Smooth muscle cell (in vitro differentiated cells): ENCODE measurements around the gene TFAP2A. TPM values are rescaled to one million over a fixed set of nuclear protein-coding genes. Genes with fewer than 3 reads are reported as not detected.

Experiments used
- DNase-seq: peaks from one replicate; lab custom pipeline; 2025; ENCODE audit not compliant: unreplicated experiment; lab: John Stamatoyannopoulos, UW
- H2AFZ ChIP-seq: fragments of 200-600 bp; sonication (generic); 2 replicates; pipeline ENCODE4 v1.6.0; 2016; ENCODE audit warnings: antibody characterized with exemption, low read depth, mild to moderate bottlenecking
- H3F3A ChIP-seq: fragments of 200-600 bp; sonication (generic); 2 replicates; pipeline ENCODE4 v1.6.0; 2017; ENCODE audit warnings: antibody characterized with exemption, low read depth
- H3K27ac ChIP-seq: fragments of 200-600 bp; sonication (generic); 2 replicates; pipeline ENCODE4 v1.5.1; 2016; ENCODE audit warnings: low read depth, mild to moderate bottlenecking
- H3K27me3 ChIP-seq: fragments of 200-600 bp; sonication (generic); 2 replicates; pipeline ENCODE4 v1.6.1; 2016; ENCODE audit warnings: low read depth, mild to moderate bottlenecking
- H3K36me3 ChIP-seq: fragments of 200-600 bp; sonication (generic); 2 replicates; pipeline ENCODE4 v1.5.1; 2016; ENCODE audit warnings: low read depth
- H3K4me1 ChIP-seq: fragments of 200-600 bp; sonication (generic); 2 replicates; pipeline ENCODE4 v1.5.1; 2016; ENCODE audit warnings: low read depth
- H3K4me2 ChIP-seq: fragments of 200-600 bp; sonication (generic); 2 replicates; pipeline ENCODE4 v1.6.0; 2016; ENCODE audit warnings: mild to moderate bottlenecking
- H3K4me3 ChIP-seq: fragments of 200-600 bp; sonication (generic); 2 replicates; pipeline ENCODE4 v1.5.1; 2016; ENCODE audit warnings: mild to moderate bottlenecking
- H3K79me2 ChIP-seq: fragments of 200-600 bp; sonication (generic); 2 replicates; pipeline ENCODE4 v1.6.0; 2016; ENCODE audit warnings: low read depth, mild to moderate bottlenecking
- H3K9ac ChIP-seq: fragments of 200-600 bp; sonication (generic); 2 replicates; pipeline ENCODE4 v1.6.0; 2016; ENCODE audit warnings: low read depth
- H3K9me3 ChIP-seq: fragments of 200-600 bp; sonication (generic); replicated peaks from 2 replicates; pipeline ENCODE4 v1.5.1; 2016; ENCODE audit warnings: low read depth
- H4K20me1 ChIP-seq: fragments of 200-600 bp; sonication (generic); 2 replicates; pipeline ENCODE4 v1.6.0; 2016; ENCODE audit warnings: low read depth
- CTCF ChIP-seq: fragments of 200-600 bp; sonication (generic); IDR thresholded peaks from 2 replicates; pipeline ENCODE4 v1.5.1; 2017; ENCODE audit warnings: borderline replicate concordance, mild to moderate bottlenecking, antibody characterized with exemption; ENCODE audit not compliant: insufficient read depth, poor library complexity, severe bottlenecking
- WGBS: methylation state at CpG from one replicate; pipeline ENCODE4 v1.1.7; 2016; ENCODE audit warnings: low lambda C conversion rate; 5-methylcytosine and 5-hydroxymethylcytosine counted together
- polyA plus RNA-seq: library from polyadenylated mRNA; unstranded; fragments of >200 nt; fragmentation: Nextera tagmentation; extraction: Ambion mirVana; gene quantifications from 2 replicates; pipeline ENCODE4 v1.2.1, GENCODE V29; 2016
- total RNA-seq: library from RNA; depleted of rRNA; stranded (reverse); fragments of >200 nt; gene quantifications from 2 replicates; pipeline ENCODE4 v1.2.3, GENCODE V29; 2014

Gene TFAP2A
- total and polyA plus RNA-seq, 2 experiments from 2014 or later, result 10.1 to 13.6 TPM

GRCh38 chr6:10434235-10434634 lies 19.4 kb upstream of the TFAP2A start:
- TF ChIP-seq CTCF, result no peak
- Histone ChIP-seq H2AFZ (peak overlapping the region; percentile 34), H4K20me1 (no peaks in the 10 kb centered on the region), H3K9ac (peak overlapping the region; percentile 45), H3K9me3 (no peaks in the 10 kb centered on the region), H3K27me3 (no peaks in the 10 kb centered on the region), H3K27ac (peak overlapping the region; percentile 79), H3K4me2 (peak overlapping the region; percentile 61), H3F3A (no peaks in the 10 kb centered on the region), H3K4me1 (no peaks in the 10 kb centered on the region), H3K79me2 (no peaks in the 10 kb centered on the region), H3K36me3 (no peaks in the 10 kb centered on the region), H3K4me3 (no peak overlapping the region)
- no peak for DNase-seq
- WGBS, result 55% methylated on average over 4 of the region's 4 CpGs

GRCh38 chr6:10433322-10433721 lies 18.4 kb upstream of the TFAP2A start:
- H3K4me2 ChIP-seq, result no peak overlapping the region
- no peaks in the 10 kb centered on the region for H3F3A ChIP-seq
- 79% methylated on average over 4 of the region's 4 CpGs for WGBS
- no peaks in the 10 kb centered on the region for H4K20me1 ChIP-seq
- DNase-seq, result no peak
- no peaks in the 10 kb centered on the region for H3K36me3 ChIP-seq
- no peaks in the 10 kb centered on the region for H3K27me3 ChIP-seq
- TF ChIP-seq CTCF, result no peak
- no peak overlapping the region for H2AFZ ChIP-seq
- H3K9ac ChIP-seq, result no peak overlapping the region
- H3K9me3 ChIP-seq, result no peaks in the 10 kb centered on the region
- peak overlapping the region; percentile 12 for H3K27ac ChIP-seq
- no peak overlapping the region for H3K4me3 ChIP-seq
- H3K4me1 ChIP-seq, result no peaks in the 10 kb centered on the region
- H3K79me2 ChIP-seq, result no peaks in the 10 kb centered on the region

- DNase-seq, result no peak
- no peak overlapping the region for H2AFZ ChIP-seq
- H3K9ac ChIP-seq, result no peak overlapping the region
- peaks cover 3% of the 10 kb centered on the region for H3K4me1 ChIP-seq
- TF ChIP-seq CTCF, result no peak
- peak overlapping the region; percentile 70 for H3K27ac ChIP-seq
- H3F3A ChIP-seq, result no peaks in the 10 kb centered on the region
- H3K4me3 ChIP-seq, result no peak overlapping the region
- no peaks in the 10 kb centered on the region for H4K20me1 ChIP-seq
- no peaks in the 10 kb centered on the region for H3K9me3 ChIP-seq
- H3K36me3 ChIP-seq, result no peaks in the 10 kb centered on the region
- WGBS, result 78% methylated on average over 7 of the region's 7 CpGs
- no peaks in the 10 kb centered on the region for H3K79me2 ChIP-seq
- no peak overlapping the region for H3K4me2 ChIP-seq
- H3K27me3 ChIP-seq, result no peaks in the 10 kb centered on the region
Observed at GRCh38 chr6:10431423-10432164, 16.7 kb upstream of the TFAP2A start.
